GM21528 (cell line): ENCODE results near the gene HTD2.

Experiments
- ATAC-seq: cut with Tn5 transposase; IDR thresholded peaks from one replicate; pipeline ENCODE4 v1.9.1; 2021; ENCODE audit warnings: mild to moderate bottlenecking, moderate library complexity; ENCODE audit not compliant: unreplicated experiment, low FRiP score

Gene HTD2

DNA sequence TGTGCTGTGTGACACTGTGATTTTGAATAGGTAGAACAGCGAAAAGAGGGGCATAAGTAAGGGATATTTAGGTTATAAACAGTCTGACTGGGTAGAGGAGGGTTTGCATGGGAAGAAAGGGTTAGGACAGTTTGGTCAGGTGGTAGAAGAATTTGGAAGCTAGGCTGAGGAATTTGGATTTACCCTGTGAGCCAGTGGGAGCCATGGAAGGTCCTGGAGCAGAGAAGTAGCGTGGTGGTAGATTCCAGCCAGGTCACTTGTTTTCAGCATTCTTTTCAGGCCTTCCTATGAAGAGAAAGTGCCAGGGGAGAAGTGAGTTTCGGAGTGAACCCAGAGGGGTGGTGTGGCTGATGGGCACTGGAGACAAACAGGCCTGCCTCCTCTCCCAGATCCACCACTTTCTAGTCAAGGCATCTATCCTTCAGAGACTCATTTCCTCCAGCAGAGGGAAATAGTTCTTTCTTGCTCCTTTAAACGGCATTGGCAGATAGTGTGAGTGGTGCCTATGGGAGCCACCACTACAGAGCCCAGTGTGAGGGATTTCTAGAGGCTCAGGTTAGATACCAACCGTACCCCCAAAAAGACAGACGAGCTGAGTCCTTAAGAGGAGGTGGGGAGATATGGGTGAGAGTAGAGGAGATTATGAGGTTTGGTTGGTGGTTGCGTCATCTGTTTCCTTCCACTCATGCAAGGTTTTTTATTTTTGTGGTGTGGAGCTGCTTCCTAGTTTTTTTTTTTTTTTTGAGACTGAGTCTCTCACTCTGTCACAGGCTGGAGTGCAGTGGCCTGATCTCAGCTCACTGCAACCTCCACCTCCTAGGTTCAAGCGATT lies 47.6 kb downstream of the HTD2 start:
- ATAC-seq = no peak

DNA sequence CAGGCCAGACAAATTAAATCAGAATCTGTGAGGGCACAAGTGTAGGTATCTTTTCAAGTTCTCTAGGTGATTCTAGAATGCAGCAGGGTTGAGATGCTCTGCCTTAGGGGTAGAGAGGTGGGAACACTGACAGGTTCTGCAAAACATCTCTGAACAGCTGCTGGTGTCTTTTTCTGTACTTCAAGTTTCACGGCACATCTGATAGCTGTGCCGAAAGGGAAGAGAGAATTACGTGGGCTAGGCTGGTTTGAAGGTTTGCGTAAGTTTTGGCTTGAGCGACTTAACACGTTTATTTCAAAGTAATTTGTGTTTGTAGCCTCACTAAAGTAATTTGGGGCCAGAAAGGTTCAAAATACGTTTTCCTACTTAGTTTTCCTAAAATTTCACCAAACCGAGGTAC lies 48.9 kb downstream of the HTD2 start:
- peak; percentile 61 for ATAC-seq

DNA sequence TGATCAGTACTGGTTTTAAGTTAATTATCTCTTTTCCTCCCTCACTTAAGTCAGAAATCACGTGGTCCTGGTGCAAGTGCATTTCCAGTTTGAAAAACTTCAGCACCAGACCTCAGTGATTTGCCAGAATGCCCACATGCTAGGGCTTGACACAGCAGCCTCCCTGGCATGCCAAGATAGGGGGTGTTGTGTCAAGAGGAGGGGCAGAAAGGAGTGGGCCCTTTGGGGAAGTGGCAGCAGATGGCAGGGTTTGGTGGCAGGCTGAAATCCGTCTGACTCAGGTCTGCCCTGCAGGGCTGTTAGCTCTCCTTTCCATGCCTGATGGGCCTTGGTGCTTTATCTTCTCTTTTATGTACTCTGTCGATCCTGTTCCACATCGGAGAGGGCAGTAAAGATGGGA lies 49.7 kb downstream of the HTD2 start:
- ATAC-seq = no peak

DNA sequence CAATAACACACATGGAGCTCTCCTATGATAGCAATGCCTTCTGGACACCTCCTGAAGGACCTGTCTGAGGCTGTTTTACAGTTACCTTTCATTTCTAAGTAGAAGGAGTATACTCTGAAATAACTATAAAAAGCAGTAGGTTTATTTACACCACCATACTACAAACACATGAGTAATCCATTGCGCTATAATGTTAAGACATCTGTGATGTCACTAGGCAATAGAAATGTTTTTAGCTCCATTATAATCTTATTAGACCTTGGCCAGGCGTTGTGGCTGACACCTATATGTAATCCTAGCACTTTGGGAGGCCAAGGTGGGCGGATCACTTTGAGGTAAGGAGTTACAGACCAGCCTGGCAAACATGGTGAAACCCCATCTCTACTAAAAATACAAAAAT lies 51.1 kb downstream of the HTD2 start:
- ATAC-seq = no peak

DNA sequence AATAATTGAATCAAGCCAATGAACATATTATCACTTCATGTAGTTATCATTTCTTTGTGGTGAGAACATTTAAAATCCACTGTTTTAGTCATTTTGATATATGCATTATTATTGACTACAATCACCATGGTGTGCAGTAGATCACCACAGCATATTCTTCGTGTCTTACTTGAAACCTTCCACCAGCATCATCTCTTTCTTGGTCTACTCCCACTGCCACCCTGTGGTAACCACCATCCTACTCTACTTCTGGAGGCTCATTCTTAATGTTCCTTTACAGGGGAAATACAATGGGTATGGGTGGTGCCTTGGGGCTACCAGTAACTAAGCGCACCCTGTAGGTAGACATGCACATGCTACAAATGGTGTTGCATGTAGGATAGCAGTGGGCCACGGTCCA lies 51.8 kb downstream of the HTD2 start:
- ATAC-seq = no peak

DNA sequence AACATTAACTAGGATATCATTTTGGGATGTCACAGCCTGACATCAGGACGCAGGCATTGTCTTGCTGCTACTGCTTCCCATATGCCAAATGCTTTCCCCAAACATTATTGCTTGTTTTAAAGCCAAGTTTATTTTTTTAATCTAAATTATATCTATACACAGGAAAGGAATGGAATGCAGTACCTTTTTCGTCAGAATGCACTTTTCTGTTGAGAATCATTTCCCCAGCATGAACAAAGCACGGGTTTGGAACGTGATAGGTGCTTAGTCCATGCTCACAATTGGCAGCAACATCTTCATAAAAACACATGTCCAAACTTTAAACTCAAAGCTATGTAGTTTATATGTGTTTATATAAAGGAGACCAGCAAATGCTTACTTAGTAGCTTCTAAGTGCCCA lies 52.5 kb downstream of the HTD2 start:
- no peak for ATAC-seq

DNA sequence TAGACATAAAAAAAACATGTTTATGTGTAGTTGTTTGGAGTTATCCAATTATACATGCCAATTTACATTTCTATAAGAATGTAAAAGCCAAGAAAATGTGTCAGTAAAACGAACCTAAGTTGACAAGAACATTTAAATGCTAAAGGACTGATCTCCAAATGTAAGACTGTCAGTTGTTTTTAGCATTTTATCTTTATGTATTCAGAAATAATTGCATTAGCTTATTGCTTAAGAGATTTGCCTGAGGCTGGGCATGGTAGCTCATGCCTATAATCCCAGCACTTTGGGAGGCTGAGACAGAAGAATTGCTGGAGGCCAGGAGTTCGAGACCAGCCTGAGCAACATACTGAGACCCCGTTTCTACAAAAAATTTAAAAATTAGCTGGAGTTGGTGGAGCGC lies 53.3 kb downstream of the HTD2 start:
- no peak for ATAC-seq

DNA sequence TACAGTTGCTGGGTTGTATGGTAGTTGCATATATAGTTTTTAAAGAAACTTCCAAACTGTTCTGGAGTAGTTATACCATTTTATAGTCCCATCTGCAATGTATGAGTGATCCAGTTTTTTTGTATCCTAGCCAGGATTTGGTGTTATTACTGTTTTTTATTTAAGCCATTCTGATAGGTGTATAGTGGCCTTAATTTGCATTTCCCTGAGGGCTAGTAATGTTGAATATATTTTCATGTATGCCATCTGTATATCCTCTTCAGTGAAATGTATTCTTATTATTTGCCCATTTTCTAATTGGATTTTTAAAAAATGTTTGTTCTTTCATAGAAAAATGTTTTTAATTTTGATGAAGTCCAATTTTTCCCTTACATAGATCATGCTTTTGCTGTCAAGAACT lies 55.5 kb downstream of the HTD2 start:
- no peak for ATAC-seq

DNA sequence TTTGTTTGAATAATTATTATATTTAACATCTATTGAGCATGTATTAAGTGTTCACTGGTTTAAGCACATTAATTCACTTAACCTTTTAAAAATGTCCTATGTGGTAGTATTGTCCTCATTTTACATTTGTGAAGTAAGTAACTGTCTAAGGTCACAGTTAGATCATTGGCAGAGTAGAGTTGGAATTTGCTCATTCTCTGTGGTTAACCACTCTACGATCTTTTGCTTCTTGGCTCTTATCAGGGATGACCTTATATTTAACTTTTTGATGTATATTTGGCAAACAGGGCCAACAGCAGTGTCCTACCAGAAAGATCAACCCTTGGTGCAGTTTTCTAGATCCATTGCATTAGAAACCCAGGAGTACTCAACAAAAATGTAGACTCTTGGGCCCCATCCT lies 60.4 kb downstream of the HTD2 start:
- no peak for ATAC-seq

DNA sequence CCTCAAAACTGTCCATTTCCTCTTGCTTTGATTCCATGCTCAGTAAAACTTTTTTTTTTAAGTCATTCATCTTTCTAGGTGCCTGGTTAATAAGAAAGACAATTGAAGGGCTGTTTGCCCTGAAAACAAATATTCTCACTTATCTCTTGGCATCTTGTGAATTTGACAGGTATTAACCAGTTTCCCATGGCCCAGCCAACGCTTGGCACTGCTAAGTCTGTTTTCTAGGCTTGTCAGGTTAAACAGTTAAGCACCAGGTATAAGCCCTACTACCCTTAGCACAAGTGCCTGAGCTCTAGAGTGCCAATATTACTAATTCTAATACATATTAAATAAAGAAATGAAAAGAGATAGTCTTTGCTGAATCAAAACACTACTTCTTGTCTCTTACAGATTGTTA lies 62.7 kb downstream of the HTD2 start:
- no peak for ATAC-seq
